OCI-LY7 (cell line): ENCODE data around the gene TMEM239. TPM values are rescaled to one million over a fixed set of nuclear protein-coding genes. Genes with fewer than 3 reads are reported as not detected.

Source experiments
- BruUV-seq: library from RNA; stranded (reverse); fragments of 400-500 nt; replicated peaks from 2 replicates; lab custom pipeline; 2021; lab: Mats Ljungman, UMichigan
- CTCF ChIA-PET: fragments of 300-600 bp; sonication (Branson Sonifier 250); formaldehyde crosslinking; loops from one replicate; lab custom pipeline; 2022; ENCODE audit warnings: antibody characterized with exemption; ENCODE audit not compliant: unreplicated experiment; lab: Charles Lee
- POLR2A ChIA-PET: fragments of 300-600 bp; sonication (Branson Sonifier 250); formaldehyde crosslinking; loops from one replicate; lab custom pipeline; 2022; ENCODE audit warnings: antibody characterized with exemption; lab: Charles Lee
- DNase-seq: peaks from one replicate; pipeline ENCODE4 v3.0.0-alpha.2; 2015; ENCODE audit warnings: low spot score
- H2AFZ ChIP-seq: fragments of 200-600 bp; sonication (generic), shearing (Covaris generic); 2 replicates; pipeline ENCODE4 v1.6.1; 2014; ENCODE audit warnings: mild to moderate bottlenecking, antibody characterized with exemption, low read length, moderate library complexity
- H3K27ac ChIP-seq: fragments of 200-600 bp; sonication (generic); 2 replicates; pipeline ENCODE4 v1.5.1; 2014; ENCODE audit warnings: mixed run types, low read depth, mild to moderate bottlenecking, moderate library complexity, low read length, inconsistent platforms; ENCODE audit not compliant: poor library complexity, severe bottlenecking
- H3K36me3 ChIP-seq: fragments of 200-600 bp; sonication (generic); 2 replicates; pipeline ENCODE4 v1.6.1; 2014; ENCODE audit warnings: mild to moderate bottlenecking, antibody characterized with exemption, low read length, moderate library complexity, mixed read lengths; ENCODE audit not compliant: insufficient read depth
- H3K4me1 ChIP-seq: fragments of 200-600 bp; sonication (generic); 2 replicates; pipeline ENCODE4 v1.5.1; 2014; ENCODE audit warnings: mild to moderate bottlenecking, low read length; ENCODE audit not compliant: insufficient read depth, poor library complexity, severe bottlenecking
- H3K4me2 ChIP-seq: fragments of 200-600 bp; sonication (generic); 2 replicates; pipeline ENCODE4 v1.6.1; 2014; ENCODE audit warnings: mild to moderate bottlenecking, low read length
- H3K4me3 ChIP-seq: fragments of 200-600 bp; sonication (generic); 2 replicates; pipeline ENCODE4 v1.5.1; 2014; ENCODE audit warnings: mild to moderate bottlenecking, low read depth, low read length; ENCODE audit not compliant: poor library complexity, severe bottlenecking
- H3K79me2 ChIP-seq: fragments of 200-600 bp; sonication (generic); 2 replicates; pipeline ENCODE4 v1.6.1; 2016; ENCODE audit warnings: low read depth, mild to moderate bottlenecking, low read length, moderate library complexity, mixed read lengths; ENCODE audit not compliant: insufficient read depth
- H3K9me2 ChIP-seq: fragments of 200-600 bp; sonication (generic); 2 replicates; pipeline ENCODE4 v1.6.1; 2016; ENCODE audit warnings: mild to moderate bottlenecking, low read length, mixed read lengths; ENCODE audit not compliant: insufficient read depth
- H3K9me3 ChIP-seq: fragments of 200-600 bp; sonication (generic); 2 replicates; pipeline ENCODE4 v1.6.1; 2014; ENCODE audit warnings: mild to moderate bottlenecking, mixed run types, low read length, mixed read lengths
- H4K20me1 ChIP-seq: fragments of 200-600 bp; sonication (generic); 2 replicates; pipeline ENCODE4 v1.6.1; 2014; ENCODE audit warnings: mild to moderate bottlenecking, antibody characterized with exemption, low read length, moderate library complexity, mixed read lengths; ENCODE audit not compliant: insufficient read depth
- EZH2phosphoT487 ChIP-seq: fragments of 200-600 bp; sonication (generic); IDR thresholded peaks from 2 replicates; pipeline ENCODE4 v1.6.1; 2018; ENCODE audit warnings: low read depth, borderline replicate concordance, mild to moderate bottlenecking, mixed run types, antibody characterized with exemption, low read length, moderate library complexity, mixed read lengths
- intact Hi-C: fragments of 100-400 bp; cut with micrococcal nuclease; formaldehyde crosslinking; loops from one replicate; pipeline ENCODE4 v1.10.0; 2022; ENCODE audit not compliant: unreplicated experiment
- total RNA-seq, 2 experiments: library from RNA; depleted of rRNA in 1 of 2; stranded (reverse); fragments of >200 nt in 1 of 2; shearing (Covaris generic) in 1 of 2; gene quantifications; 2 replicates each; pipeline ENCODE4 v1.2.3, GENCODE V29; 2014 to 2022
- TF ChIP-seq, protein P1 (sequence below): fragments of 200-600 bp; sonication (generic); conservative IDR thresholded peaks from 2 replicates; pipeline ENCODE4 v1.5.1; 2014; ENCODE audit warnings: mild to moderate bottlenecking, antibody characterized with exemption, low read length, moderate library complexity, mixed read lengths

TMEM239 gene
- total RNA-seq, 2 experiments from 2014 or later, result not detected

DNA sequence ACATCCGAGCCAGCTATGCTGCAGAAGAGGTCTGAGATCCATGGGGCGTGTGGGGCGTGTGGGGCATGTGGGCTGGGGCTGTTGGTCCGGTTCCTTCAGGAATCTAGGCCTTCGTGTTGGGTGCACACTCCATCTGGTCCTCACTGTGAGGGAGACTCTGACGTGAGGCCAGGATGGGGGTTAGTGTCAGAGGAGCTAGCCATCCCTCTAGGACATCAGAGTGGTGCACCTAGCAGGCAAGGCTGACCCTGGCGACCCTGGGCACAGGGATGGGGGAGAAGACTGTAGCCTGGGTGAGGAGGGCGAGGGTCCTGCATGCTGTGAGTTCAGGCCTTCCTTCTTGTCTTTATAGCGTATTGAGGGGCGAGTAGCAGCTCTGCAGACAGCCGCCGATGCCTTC, 48.5 kb downstream of the TMEM239 start:
- Histone ChIP-seq H3K4me2 (no peak overlapping the region), H3K79me2 (no peaks in the 10 kb centered on the region), H4K20me1 (no peaks in the 10 kb centered on the region), H3K9me3 (no peaks in the 10 kb centered on the region), H3K9me2 (no peaks in the 10 kb centered on the region), H2AFZ (no peak overlapping the region), H3K27ac (no peak overlapping the region), H3K36me3 (peaks cover 6% of the 10 kb centered on the region; the same call in 1 of the 2 replicates), H3K4me1 (no peaks in the 10 kb centered on the region), H3K4me3 (no peak overlapping the region)
- ChIA-PET CTCF (interaction anchor here (0.7 kb wide), 1 partner anchor 10 kb away, joined by 3 read pairs; no protein-coding TSS in a partner anchor), POLR2A (interaction anchor here (0.9 to 1.5 kb wide), 2 partner anchors 8 to 9 kb away, joined by 3 read pairs; partner anchors contain the start of gene PTPRA)
- no peak for DNase-seq
- no peak for TF ChIP-seq EZH2phosphoT487
- TF ChIP-seq, protein P1, sequence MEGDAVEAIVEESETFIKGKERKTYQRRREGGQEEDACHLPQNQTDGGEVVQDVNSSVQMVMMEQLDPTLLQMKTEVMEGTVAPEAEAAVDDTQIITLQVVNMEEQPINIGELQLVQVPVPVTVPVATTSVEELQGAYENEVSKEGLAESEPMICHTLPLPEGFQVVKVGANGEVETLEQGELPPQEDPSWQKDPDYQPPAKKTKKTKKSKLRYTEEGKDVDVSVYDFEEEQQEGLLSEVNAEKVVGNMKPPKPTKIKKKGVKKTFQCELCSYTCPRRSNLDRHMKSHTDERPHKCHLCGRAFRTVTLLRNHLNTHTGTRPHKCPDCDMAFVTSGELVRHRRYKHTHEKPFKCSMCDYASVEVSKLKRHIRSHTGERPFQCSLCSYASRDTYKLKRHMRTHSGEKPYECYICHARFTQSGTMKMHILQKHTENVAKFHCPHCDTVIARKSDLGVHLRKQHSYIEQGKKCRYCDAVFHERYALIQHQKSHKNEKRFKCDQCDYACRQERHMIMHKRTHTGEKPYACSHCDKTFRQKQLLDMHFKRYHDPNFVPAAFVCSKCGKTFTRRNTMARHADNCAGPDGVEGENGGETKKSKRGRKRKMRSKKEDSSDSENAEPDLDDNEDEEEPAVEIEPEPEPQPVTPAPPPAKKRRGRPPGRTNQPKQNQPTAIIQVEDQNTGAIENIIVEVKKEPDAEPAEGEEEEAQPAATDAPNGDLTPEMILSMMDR, result no peak
- BruUV-seq, result no TSS peak
- intact Hi-C loops, result loop anchor here (1.0 kb wide), 1 partner anchor 137 kb away; no protein-coding TSS in a partner anchor

DNA sequence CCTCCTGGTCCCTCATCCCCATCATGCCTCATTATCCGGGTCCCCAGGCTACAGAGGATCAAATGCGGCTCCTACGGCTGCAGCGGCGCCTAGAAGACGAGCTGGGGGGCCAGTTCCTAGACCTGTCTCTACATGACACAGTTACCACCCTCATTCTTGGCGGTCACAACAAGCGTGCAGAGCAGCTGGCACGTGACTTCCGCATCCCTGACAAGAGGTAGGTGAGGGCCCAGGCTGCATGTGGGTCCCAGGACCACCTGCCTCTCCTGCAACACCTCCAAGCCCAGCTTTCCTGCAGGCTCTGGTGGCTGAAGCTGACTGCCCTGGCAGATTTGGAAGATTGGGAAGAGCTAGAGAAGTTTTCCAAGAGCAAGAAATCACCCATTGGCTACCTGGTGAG, 48.9 kb downstream of the TMEM239 start:
- Histone ChIP-seq H4K20me1 (no peaks in the 10 kb centered on the region), H2AFZ (no peak overlapping the region), H3K4me3 (no peak overlapping the region), H3K79me2 (no peaks in the 10 kb centered on the region), H3K4me2 (no peak overlapping the region), H3K9me2 (no peaks in the 10 kb centered on the region), H3K4me1 (no peaks in the 10 kb centered on the region), H3K36me3 (peaks cover 6% of the 10 kb centered on the region; the same call in 1 of the 2 replicates), H3K9me3 (no peaks in the 10 kb centered on the region), H3K27ac (no peak overlapping the region)
- CTCF ChIA-PET, result interaction anchor here (1.0 kb wide), 1 partner anchor 136 kb away, joined by 3 read pairs; no protein-coding TSS in a partner anchor
- POLR2A ChIA-PET, result interaction anchor here (0.5 to 1.5 kb wide), 2 partner anchors 9 to 16 kb away, joined by 3 read pairs; no protein-coding TSS in a partner anchor
- no peak for DNase-seq
- TF ChIP-seq, protein P1, result no peak
- TF ChIP-seq EZH2phosphoT487, result no peak
- BruUV-seq, result no TSS peak
- intact Hi-C loops, result loop anchor here (1.0 kb wide), 1 partner anchor 136 kb away; no protein-coding TSS in a partner anchor

DNA sequence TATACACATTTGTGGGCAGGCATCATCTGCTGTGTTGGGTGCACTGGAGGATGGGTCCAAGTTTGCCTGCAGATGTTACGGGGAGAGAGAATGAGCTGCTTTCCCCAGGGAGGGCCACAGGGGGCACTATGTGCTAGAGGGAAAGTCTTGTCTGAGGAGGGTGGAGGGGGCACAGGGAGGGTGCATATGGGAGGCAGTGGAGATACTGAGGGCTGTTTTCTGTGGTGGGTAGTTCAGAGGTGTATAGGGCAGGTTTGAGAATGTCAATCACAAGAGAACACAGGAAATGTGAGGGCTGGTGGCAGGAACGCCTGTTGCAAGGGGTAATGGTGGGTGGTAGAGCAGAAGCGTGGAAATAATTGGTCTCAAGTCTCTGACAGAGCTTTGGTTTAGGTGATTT, 49.5 kb downstream of the TMEM239 start:
- Histone ChIP-seq H3K79me2 (no peaks in the 10 kb centered on the region), H4K20me1 (no peaks in the 10 kb centered on the region), H3K4me3 (no peak overlapping the region), H3K27ac (no peak overlapping the region), H2AFZ (no peak overlapping the region), H3K4me1 (no peaks in the 10 kb centered on the region), H3K9me2 (no peaks in the 10 kb centered on the region), H3K4me2 (no peak overlapping the region), H3K9me3 (no peaks in the 10 kb centered on the region), H3K36me3 (peaks cover 6% of the 10 kb centered on the region; the same call in 1 of the 2 replicates)
- peak; percentile 18 for DNase-seq
- no peak for TF ChIP-seq EZH2phosphoT487
- TF ChIP-seq, protein P1, result peak; percentile 64
- POLR2A ChIA-PET, result interaction anchor here (0.5 to 1.5 kb wide), 3 partner anchors 10 to 45 kb away, joined by 3 read pairs; no protein-coding TSS in a partner anchor
- intact Hi-C loops, result loop anchor here (1.0 kb wide), 1 partner anchor 136 kb away; no protein-coding TSS in a partner anchor
- CTCF ChIA-PET, result interaction anchor here (1.0 kb wide), 1 partner anchor 135 kb away, joined by 3 read pairs; no protein-coding TSS in a partner anchor
- no TSS peak for BruUV-seq
